CD1c-positive myeloid dendritic cell (primary cell): ENCODE measurements around the gene DENND11.

Source experiments
- DNase-seq: peaks from one replicate; pipeline ENCODE4 v3.0.0-alpha.2; 2016; ENCODE audit errors: extremely low spot score

Gene DENND11

GRCh38 chr7:141702047-141702567 is at the start of gene DENND11:
DENND11 (minus strand) TSS chr7:141702166; CDS start chr7:141702153, 13 bp downstream.
- DNase-seq, result peak; percentile 70

GRCh38 chr7:141748396-141748795 is 46.4 kb upstream of the DENND11 start:
- no peak for DNase-seq

GRCh38 chr7:141744131-141744530 is 42.2 kb upstream of the DENND11 start:
- no peak for DNase-seq

- no peak for DNase-seq
Observed at GRCh38 chr7:141742229-141742628, 40.3 kb upstream of the DENND11 start.

GRCh38 chr7:141739250-141739649 is 37.3 kb upstream of the DENND11 start:
- DNase-seq, result no peak

- no peak for DNase-seq
Observed at GRCh38 chr7:141738592-141739013, 36.6 kb upstream of the DENND11 start.

GRCh38 chr7:141737836-141738591 is 36.0 kb upstream of the DENND11 start, which contains the start of gene SSBP1:
SSBP1 (plus strand) TSS chr7:141738358; CDS start chr7:141739167, 809 bp downstream.
- DNase-seq, result peak; percentile 98

- no peak for DNase-seq
Observed at GRCh38 chr7:141737118-141737835, 35.3 kb upstream of the DENND11 start.

GRCh38 chr7:141731476-141732149 is 29.6 kb upstream of the DENND11 start:
- no peak for DNase-seq

- no peak for DNase-seq
Observed at GRCh38 chr7:141729020-141729419, 27.1 kb upstream of the DENND11 start.

- DNase-seq, result no peak
Observed at GRCh38 chr7:141722529-141722928, 20.6 kb upstream of the DENND11 start.

GRCh38 chr7:141717450-141717849 is 15.5 kb upstream of the DENND11 start:
- DNase-seq, result no peak

- no peak for DNase-seq
Observed at GRCh38 chr7:141715794-141716689, 14.1 kb upstream of the DENND11 start.

- no peak for DNase-seq
Observed at GRCh38 chr7:141715018-141715417, 13.1 kb upstream of the DENND11 start.

- DNase-seq, result no peak
Observed at GRCh38 chr7:141714571-141714970, 12.6 kb upstream of the DENND11 start.

GRCh38 chr7:141713890-141714289 is 11.9 kb upstream of the DENND11 start:
- no peak for DNase-seq

GRCh38 chr7:141712603-141713255 is 10.8 kb upstream of the DENND11 start:
- no peak for DNase-seq

- no peak for DNase-seq
Observed at GRCh38 chr7:141710301-141710700, 8.3 kb upstream of the DENND11 start.

- no peak for DNase-seq
Observed at GRCh38 chr7:141709749-141710148, 7.8 kb upstream of the DENND11 start.

- DNase-seq, result no peak
Observed at GRCh38 chr7:141709318-141709717, 7.4 kb upstream of the DENND11 start.

GRCh38 chr7:141708351-141708750 is 6.4 kb upstream of the DENND11 start, which contains the start of gene WEE2:
WEE2 (plus strand) TSS chr7:141708353; CDS start chr7:141708759, 406 bp downstream.
- DNase-seq, result no peak
